Right cardiac atrium (tissue), 5 donors: ENCODE results near the gene WNT1. TPM values are rescaled to one million over a fixed set of nuclear protein-coding genes. Genes with fewer than 3 reads are reported as not detected.

Experiments used
- polyA plus RNA-seq: library from polyadenylated mRNA; stranded (reverse); fragments of 200-250 nt; gene quantifications from one replicate; pipeline ENCODE4 v1.2.3, GENCODE V29; 2013
- total RNA-seq, 4 donors: library from RNA; stranded (reverse); fragmentation: NEBNext Ultra II Directional; extraction: Animal tissue kit (Norgen Biotek cat#: 25700); gene quantifications; one replicate each; pipeline ENCODE4 v1.2.1, GENCODE V29; 2021
- donor health status: healthy with polysubstance abuse.
- donor health status: DM: no; HTN: yes; CAD: no.
- donor health status: DM: no; HTN: no; CAD: no.
- donor health status: DM: no; HTN: yes; CAD: no; lungs with severe emphysema.
- donor health status: DM: yes; HTN: yes; CAD: no.

WNT1 gene
- total and polyA plus RNA-seq, 5 donors = not detected

Other genes starting within 250 kb of the WNT1 start
- 100 to 1,000 TPM in 1 of 4 donors, 10 to 100 TPM in 3; 75.0 to 125 (median 96.6) TPM for gene ADCY6, start 189.2 kb upstream of the WNT1 start, total RNA-seq
- gene ADCY6, start 189.2 kb upstream of the WNT1 start, polyA plus RNA-seq = 51.4 TPM
- 1 to 10 TPM; 6.1 to 7.6 (median 7.1) TPM for gene CACNB3, start 159.8 kb upstream of the WNT1 start, total RNA-seq
- 3.5 TPM for gene CACNB3, start 159.8 kb upstream of the WNT1 start, polyA plus RNA-seq
- gene DDX23, start 126.2 kb upstream of the WNT1 start, total RNA-seq = 10 to 100 TPM; 31.4 to 38.9 (median 35.1) TPM
- gene DDX23, start 126.2 kb upstream of the WNT1 start, polyA plus RNA-seq = 21.3 TPM
- gene RND1, start 112.5 kb upstream of the WNT1 start, total RNA-seq = under 1 TPM; 0.41 to 0.96 (median 0.71) TPM
- 2.6 TPM for gene RND1, start 112.5 kb upstream of the WNT1 start, polyA plus RNA-seq
- 10 to 100 TPM in 3 of 4 donors, 1 to 10 TPM in 1; 3.9 to 14.8 (median 12.3) TPM for gene FKBP11, start 52.8 kb upstream of the WNT1 start, total RNA-seq
- 7.6 TPM for gene FKBP11, start 52.8 kb upstream of the WNT1 start, polyA plus RNA-seq
- gene ARF3, start 20.8 kb upstream of the WNT1 start, total RNA-seq = 10 to 100 TPM; 75.6 to 94.8 (median 80.6) TPM
- 65.0 TPM for gene ARF3, start 20.8 kb upstream of the WNT1 start, polyA plus RNA-seq
- gene WNT10B, start 6.6 kb upstream of the WNT1 start, total RNA-seq = 1 to 10 TPM in 1 of 4 donors, under 1 TPM in 3; 0.57 to 1.7 (median 0.73) TPM
- 0.66 TPM for gene WNT10B, start 6.6 kb upstream of the WNT1 start, polyA plus RNA-seq
- gene DDN, start 21.1 kb downstream of the WNT1 start, total RNA-seq = 1 to 10 TPM in 2 of 4 donors, under 1 TPM in 2; 0.42 to 2.8 (median 1.1) TPM
- gene DDN, start 21.1 kb downstream of the WNT1 start, polyA plus RNA-seq = 1.6 TPM
- gene PRKAG1, start 40.5 kb downstream of the WNT1 start, total RNA-seq = 10 to 100 TPM; 65.7 to 88.9 (median 80.7) TPM
- 72.4 TPM for gene PRKAG1, start 40.5 kb downstream of the WNT1 start, polyA plus RNA-seq
- gene KMT2D, start 82.5 kb downstream of the WNT1 start, total RNA-seq = 10 to 100 TPM; 38.8 to 53.5 (median 46.2) TPM
- 43.1 TPM for gene KMT2D, start 82.5 kb downstream of the WNT1 start, polyA plus RNA-seq
- gene RHEBL1, start 91.7 kb downstream of the WNT1 start, total RNA-seq = under 1 TPM in 2 of 4 donors, not detected in 2; 0.21 to 0.31 TPM
- 0.59 TPM for gene RHEBL1, start 91.7 kb downstream of the WNT1 start, polyA plus RNA-seq
- gene DHH, start 116.5 kb downstream of the WNT1 start, total RNA-seq = 1 to 10 TPM in 1 of 4 donors, under 1 TPM in 3; 0.35 to 1.7 (median 0.68) TPM
- gene DHH, start 116.5 kb downstream of the WNT1 start, polyA plus RNA-seq = 0.54 TPM
- 10 to 100 TPM; 26.7 to 45.3 (median 34.6) TPM for gene LMBR1L, start 132.5 kb downstream of the WNT1 start, total RNA-seq
- 25.6 TPM for gene LMBR1L, start 132.5 kb downstream of the WNT1 start, polyA plus RNA-seq
- gene TUBA1B, start 153.1 kb downstream of the WNT1 start, total RNA-seq = 100 to 1,000 TPM; 170 to 515 (median 413) TPM
- 395 TPM for gene TUBA1B, start 153.1 kb downstream of the WNT1 start, polyA plus RNA-seq
- gene TUBA1A, start 210.8 kb downstream of the WNT1 start, total RNA-seq = 100 to 1,000 TPM in 2 of 4 donors, 10 to 100 TPM in 2; 75.6 to 136 (median 112) TPM
- 149 TPM for gene TUBA1A, start 210.8 kb downstream of the WNT1 start, polyA plus RNA-seq